Measurements from ENCODE around the gene FNDC3B.
A peak's percentile ranks its signal among the peaks of the same experiment; 100 is the strongest.

The FNDC3B gene

DNA sequence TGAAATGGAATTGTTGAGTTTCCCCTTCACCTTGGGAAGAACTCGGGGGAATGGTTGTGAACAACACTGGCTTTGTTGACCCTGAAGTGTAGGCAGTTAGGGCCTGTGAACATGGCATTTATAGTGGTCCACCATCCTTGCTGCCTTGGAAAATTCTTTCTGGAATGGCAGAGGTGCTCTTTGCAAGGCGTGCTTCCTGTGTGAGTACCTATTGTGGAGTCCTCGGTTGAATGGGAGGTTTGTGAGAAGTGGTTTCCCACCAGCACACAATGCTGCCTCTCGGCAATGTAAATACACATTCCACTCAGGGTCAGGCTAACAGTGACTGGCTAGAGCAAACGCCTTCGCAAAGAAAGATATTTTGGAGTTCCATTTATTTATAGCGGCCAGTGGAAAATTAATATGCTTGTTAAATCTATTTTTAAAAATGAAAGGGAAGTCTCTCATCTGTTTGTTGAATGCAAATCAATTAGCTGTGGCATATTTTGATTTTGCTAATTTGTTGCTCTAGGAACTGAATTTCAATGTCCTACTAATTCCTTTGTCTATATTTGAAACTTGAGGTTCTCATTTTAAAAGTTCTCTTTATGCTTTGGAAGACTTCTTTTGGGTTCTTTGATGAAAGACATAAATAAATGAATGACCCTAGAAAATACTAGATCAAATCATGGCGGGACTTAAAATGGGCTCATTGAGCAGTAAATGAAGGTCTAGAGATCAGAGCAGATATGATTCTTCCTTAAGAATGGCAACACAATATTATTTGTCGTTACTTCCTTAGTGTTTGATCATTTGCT, 59.5 kb downstream of the FNDC3B start:
- no peak for DNase-seq

DNA sequence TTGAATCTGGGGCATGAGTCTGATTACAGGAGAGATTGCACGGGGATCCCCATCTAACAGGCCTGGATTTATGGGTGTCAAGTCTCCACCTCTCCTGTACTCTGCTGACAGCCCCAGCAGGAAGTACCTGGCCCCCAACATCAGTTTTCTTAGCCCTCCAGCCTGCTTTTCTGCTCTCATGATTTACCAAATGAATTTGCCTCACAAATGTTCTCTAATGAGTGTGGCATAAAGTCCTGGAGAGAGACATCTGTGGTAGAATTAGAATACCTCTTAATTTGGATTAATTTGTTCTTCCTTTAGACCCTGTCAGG, 60.1 kb downstream of the FNDC3B start:
- no peak for DNase-seq

DNA sequence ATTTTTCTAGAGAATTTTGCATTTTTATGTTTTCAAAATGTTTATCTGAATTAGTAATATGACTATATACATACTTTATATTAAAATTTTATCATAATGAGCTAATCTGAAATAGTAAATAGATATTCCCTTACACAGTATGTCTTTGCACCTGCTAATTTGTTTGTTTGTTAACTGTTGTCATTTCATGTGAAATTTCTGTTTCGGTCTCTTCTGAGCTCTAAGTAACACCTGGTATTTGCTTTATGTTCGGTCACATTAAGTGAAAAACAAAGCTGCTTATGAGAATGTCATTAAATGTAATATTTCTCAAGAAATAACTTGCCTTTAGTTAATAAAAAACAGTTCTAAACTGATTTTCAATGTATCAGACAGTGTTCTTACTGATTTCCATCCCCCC, 61.1 kb downstream of the FNDC3B start:
- no peak for DNase-seq

DNA sequence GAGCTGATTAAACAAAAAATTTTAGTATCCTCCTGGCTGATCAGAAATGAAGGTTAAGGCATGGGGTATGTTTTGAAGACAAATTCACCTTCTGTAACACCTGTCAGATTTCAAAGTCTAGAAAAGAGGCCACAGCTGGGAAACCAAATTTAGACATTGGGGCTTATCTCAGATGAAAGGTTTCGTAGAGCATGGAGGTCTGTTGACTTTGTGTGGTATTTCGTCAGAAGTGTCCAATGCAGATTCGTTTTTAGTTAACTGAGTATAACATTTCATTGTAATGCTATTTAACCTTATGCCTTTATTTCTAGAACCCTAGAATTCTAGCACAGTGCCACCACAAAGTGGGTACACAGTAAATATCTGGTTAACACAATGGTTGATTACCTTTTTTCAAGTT, 61.7 kb downstream of the FNDC3B start:
- DNase-seq: no peak

DNA sequence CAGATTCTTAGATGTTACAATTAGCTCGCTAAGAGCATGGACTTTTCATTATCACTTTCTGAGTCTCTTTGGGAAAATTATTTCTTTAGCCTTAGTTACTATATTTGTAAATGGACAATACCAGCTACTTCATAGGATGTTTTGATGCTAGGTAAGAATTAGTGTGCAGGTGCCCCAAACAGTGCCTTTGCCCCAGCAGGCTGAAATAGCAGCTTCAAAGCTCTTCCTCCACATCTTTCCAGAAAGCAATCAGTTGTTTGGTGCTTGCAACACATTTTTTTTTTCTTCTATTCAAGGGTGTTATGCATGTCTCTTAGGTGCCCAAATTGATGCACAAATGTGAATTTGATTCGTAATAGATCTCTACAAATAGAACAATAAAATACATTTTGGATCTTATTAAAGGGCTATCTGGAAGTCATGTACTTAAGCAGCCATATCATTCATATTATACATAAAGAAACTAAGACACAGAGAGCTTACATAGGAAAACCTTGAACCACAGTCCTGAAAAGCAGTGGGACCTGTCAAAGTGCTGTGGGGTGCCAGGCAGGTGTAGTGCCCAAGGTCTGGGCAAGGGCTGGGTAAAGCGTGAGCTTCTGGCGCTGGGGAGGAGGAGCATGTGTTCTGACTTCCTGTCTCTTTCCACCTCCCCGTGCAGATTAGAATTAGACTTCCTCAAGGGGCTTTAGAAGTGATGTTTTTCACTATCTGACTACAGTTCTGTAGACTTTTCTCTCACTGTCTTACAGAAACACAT, 62.9 kb downstream of the FNDC3B start:
- peak; percentile 27 to 28 for DNase-seq

DNA sequence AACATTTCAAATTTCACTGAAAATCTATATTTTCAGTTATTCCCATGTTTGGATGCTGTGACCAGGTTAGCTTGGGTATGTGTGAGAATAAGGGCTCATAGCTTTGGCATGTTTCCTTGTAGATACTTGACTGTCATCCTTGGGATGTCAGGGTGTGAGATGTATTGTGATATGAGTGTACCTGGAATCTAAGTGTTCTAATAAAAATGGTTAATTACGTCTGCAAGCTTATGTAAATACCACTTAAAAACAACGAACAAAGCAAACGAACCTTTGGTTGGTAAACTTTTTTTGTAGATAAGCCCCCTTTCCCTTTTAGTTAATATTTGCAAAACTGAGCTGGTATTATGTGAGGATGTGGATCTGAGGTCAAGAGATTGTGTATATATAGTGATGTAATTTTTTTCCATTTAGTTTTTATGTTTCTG, 63.5 kb downstream of the FNDC3B start:
- no peak for DNase-seq

DNA sequence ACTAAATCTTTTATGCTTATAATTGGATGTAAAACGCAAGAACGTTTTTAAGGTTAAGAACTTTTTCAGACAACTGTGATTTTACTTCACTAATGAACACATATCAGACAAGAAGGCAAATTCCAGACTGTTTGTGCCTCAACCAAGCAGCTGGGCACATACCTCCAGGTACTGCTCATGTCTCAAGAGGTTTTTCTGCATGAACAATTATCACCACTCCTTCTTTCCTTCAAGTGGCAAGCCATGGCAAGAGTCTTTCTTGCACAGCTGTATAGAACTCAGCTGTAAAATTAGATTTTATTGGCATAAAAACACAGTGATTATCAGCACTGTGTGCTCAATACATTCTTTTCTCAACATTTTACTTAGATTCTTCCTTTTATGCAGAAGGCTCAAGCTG, 64.3 kb downstream of the FNDC3B start:
- DNase-seq: no peak

DNA sequence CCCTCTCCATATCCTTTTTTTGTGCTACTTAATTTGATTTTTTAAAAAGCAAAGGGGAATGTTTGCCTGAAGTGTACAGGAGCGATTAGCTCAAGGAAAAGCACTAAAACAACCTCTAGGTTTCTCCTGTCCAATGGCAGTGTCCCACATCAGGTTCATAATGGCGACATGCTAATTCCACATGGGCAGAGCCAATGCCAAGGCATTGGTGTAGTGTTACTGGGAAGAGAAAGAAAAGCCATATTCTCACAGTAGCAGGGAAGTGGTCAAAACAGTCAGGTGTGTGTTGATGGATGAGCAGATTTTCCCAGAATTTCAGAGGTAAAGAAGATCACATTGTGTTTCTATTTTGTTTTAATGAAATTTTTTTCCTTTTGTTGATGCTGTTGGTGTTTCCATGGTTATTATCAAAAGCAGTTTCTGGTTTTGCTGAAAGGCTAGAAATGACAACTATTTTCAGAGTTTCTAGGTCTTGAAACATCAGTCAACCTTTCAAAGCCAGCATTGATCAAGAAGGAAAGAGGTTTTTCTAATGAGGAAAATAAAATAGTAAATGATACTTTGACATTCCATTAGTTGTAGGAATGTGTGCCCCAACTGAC, 65.2 kb downstream of the FNDC3B start:
- DNase-seq: no peak

DNA sequence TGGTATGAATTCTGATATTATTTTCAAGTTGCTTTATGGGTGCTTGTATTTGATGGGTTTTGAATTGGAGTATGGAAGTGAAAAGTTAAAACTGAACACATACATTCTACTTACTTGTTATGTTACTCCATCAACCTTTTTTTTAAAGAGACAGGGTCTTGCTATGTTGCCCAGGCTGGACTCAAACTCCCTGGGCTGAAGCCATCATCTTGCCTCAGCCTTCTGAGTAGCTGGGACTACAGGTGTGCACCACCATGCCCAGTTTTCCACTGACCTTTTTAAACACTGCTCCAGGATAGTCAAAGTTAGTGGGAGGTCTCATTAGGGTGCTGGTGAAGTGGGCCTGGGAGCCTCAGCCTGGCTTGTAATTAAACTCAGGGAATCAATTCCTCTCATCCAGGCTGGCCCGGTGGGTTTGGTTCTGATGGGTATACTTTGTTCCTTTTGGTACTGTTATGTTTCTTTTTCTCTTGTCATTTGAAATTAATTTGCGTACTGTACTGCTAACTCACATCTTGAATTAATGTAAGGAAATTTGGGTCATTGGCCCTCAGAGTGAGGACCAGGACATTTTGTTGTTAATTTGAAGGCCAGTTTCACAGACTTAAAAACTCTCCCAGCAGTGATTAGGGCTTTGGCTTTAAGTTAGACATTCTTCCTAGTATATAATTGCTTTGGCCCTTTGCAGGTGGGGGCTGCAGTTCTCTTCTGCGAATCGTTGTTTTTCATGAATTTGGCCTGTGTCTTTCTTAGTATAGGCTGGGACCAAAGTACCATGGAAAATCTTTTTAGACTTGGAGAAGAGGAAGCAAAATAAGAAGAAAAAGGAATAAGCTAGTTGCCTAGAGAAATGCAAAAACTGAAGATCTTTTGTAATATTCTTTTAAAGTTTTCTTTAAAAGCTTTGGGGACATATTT, 66.9 kb downstream of the FNDC3B start:
- no peak for DNase-seq

DNA sequence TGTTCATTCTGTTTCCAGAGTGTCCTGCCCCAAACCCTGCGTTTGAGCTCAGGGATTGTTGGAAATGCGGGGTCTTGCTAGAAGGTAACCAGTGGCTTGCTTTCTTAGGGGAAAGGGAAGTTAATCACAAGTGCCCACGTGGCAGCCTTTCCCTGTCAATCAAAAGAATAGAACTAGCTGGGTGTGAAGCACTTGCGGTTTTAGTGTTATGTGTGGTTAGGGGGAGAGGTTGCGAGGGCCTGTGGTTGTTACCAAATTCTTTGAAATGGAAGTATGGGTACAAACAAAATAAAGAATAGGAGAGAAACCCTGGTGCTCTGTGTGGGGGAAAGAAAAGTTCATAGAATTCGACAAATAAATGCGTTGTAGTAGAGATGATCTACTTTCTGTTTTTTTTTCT, 67.6 kb downstream of the FNDC3B start:
- peak; percentile 46 to 62 for DNase-seq

DNA sequence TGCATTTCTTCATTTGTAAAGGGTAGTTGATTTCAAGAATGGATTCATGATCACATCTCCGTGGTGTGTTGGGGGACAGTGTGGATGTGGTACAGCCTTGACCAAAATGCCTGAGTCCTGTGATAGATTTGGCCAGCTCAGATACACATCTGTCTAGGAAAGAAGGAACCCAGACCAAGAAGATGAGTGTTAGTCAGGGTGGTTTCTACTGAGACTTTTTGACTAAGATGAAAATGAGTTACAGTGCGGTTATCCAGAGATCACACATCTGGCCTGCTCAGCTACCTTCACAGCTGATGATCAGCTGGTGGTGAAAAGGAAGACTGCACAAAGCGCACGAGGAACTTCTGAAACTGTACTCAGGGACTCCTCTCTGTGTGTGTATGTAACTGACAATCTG, 68.0 kb downstream of the FNDC3B start:
- DNase-seq: peak; percentile 50 to 61

DNA sequence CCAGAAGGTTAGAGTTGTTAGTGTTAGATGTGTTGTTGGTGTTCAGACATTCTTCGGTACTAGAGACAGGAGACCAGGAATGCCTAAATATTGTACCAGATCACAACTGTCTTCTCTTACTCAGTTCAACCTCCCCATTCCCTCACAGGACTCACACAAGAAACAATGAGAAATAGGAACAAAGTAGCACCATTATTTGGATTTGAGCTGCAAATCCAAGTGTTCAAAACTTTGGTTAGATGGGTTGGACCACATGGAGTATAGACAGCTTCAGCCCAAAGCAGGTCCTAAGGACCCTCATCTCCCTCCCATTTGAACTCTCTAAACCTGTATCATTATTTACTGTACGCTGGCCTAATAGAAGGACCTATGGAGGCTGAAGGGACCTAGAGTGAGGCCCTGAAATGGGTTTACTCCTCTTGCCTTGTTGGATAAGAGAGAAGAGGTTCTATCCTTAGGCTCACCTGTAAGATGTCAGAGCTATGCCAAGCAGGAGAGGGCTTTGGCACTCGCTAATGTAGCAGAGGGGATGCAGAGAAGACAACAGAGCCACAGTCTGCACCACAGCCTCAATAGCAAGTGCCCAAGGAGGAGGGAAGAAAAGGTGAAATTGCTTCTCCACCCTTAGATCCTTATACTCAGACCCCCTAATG, 70.9 kb downstream of the FNDC3B start:
- no peak for DNase-seq

DNA sequence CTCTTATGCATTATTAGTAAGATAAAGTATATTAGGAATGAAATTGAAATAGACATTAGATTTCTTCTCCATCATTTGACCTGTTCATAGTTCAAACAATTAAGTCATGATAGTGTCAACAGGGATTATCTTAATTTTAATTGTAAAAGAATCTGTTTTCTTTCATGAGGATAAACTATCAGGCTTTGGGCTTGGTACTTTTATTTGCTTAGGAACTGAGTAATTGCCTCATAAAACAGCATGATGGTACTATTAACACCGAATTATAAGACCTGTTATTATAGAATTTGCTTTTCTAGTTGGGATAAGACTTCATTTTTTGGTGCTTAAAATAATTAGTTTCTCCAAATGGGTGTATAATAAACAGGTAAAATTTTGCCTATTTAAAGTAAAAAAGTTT, 71.8 kb downstream of the FNDC3B start:
- DNase-seq: no peak

DNA sequence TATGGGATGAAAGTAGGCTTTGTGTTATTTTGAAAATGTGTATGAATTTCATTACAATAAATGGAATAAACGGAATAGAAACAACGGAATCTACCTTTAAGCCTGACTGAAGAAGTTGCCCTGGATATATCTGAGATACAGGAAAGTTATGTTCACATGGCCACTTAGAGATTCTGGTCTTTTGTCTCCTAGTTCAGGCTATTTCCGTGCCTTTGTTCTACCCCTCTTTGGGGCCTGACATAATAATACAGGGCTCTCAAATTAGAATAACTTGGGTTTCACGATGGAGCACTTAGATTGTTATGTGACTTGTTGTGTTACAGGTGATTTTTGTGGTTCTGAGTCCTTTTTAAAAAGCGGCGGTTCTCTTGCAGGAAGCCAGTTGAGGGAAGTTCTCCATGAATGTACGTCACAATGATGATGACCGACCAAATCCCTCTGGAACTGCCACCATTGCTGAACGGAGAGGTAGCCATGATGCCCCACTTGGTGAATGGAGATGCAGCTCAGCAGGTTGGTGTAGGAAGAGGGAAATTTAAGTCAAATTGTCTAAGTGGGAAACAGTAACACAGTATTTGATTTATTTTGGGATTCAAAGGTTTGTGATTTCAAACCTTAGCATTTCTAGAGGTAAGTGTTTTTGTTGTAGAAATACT, 72.8 kb downstream of the FNDC3B start:
- no peak for DNase-seq

DNA sequence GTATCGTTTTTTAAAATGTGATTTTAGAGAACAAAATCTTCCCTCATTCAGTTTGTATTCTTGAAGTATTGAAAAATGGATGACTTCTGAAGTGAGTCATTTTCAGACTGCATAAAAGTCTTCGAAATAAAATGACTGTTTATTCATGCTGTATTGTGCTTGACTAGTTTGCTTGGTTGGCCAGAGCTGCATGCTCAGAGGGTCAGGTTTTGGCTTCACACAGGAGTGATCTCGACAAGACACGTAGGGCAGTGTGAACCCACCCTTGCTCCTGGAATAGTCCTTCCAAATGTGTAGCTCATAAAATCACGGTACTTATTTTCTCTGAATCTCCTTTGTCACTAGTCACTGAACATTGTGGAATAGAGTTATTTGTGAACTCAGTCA, 73.3 kb downstream of the FNDC3B start:
- no peak for DNase-seq

DNA sequence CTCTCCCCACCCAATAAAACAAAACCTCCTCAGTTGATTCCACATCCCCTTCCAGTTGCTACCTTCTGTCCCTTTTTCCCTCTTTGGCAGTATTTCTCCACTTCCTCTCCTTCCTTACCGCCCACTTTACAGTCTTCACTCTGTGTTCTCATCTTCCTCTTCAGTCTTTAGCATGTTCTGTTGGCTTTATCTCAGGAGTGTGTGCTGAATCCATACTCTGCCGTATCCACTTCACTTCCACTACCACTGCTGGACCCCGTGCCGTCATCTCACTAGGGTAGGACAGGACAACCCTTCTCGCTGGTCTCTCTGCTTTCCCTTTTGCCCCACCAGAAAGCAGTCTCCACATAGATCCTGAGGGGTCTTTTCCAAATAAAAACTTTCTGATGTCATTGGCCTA, 74.3 kb downstream of the FNDC3B start:
- no peak for DNase-seq

DNA sequence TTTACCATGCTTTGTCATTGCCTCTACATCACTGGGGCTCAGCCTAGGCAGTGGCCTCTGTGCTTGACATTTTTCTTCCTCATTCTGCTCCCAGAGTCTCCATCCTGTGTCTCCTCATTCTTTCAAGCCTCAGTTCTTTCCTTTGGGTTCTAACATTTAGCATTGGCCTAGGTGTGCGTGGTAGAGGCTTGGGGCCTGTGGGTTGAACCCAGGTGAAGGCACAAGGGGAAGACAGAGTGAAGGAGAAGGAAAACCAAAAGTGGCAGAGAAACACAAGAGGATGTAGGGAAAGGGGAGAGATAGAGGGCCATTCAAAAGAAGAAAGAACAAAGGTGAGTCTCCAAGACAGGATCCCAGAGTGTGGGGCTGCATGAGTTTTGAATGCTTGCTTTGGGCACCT, 75.7 kb downstream of the FNDC3B start:
- DNase-seq: no peak

DNA sequence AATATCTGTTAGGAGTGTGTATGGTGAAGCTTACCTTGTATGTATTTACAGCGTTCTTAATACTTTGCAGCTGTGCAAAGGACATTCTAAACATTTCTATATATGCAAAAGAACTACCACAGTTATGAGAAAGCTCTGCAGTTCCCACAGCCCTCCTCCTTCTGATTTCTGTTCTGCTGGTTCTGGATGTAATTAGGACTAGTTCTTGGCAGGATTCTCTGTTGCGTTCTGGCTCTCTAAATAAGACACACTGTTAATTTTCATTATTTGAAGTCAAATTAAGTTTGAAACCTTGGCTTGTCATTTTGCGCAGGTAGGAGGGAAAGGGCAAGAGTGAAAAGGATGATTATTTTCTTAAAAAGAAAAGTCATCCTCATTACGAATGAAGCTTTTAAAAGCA, 76.4 kb downstream of the FNDC3B start:
- DNase-seq: no peak

DNA sequence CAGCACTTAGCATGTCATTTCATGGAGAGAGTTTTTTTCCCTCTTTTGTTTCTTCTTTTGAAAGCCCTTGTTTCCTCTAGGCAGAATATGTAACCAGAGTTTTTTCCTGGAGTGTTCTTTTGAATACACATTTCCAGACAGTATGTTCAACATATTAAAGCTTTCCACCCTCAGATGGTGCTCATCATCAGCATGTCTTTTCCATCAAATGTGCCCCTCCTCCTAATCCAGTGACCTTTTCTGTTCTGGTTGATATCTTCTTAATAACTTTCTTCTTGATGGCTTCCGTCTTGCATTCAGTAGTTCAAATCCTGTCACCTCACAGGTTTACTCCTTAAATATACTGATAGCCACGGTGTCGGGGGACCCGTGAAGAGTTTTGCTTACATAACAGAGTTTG, 78.6 kb downstream of the FNDC3B start:
- DNase-seq: no peak

DNA sequence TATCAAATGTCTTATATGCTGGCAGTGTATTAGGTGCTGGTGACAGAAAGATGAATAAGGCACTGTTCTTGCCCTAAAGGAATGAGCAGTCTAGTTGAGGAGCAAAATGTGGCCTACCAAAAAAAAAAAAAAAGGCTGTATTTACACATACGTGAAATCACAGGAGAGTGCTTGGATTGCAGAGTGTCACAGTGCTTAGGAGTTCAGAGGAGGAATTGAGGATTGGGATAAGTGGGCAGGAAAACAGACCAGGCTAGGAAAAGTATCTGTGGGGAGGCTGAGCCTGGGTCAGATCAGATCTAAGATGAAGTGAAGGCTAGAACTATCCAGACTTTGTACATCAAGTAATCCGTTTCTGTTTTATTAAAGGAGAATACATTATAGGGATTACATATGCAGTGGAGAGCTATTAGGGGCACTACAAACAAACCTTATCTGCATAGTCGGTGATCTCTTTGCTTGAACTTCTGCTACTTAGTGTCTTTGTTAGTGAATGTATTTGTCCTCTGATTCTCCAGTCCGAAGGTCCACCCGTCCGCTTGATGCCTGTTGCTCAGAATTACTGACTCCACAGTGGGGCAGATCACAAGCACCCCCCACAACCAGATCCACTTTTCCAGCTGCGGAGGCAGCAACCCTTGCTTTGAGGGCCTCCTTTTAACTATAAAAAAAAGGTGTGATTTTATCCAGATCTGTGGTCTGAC, 80.0 kb downstream of the FNDC3B start:
- DNase-seq: no peak

DNA sequence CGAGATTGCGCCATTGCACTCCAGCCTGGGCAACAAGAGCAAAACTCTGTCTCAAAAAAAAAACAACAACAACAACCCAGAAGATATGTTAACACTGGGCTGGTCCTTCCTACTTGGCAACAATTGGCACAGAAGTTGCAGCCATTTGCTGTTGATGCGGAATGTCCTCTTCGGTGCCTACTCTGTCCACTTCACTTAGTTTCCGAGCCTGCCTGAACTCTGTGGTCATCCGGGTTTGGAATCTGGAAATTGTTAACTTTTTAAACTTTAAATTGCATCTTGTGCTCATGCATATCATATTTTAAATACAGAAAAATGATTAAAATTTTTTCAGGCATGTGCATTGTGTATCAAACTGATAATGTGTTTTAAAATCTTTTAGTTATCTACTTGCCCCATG, 81.5 kb downstream of the FNDC3B start:
- DNase-seq: no peak

All from stimulated activated CD4-positive, alpha-beta T cell treated with anti-CD3 and anti-CD28 coated beads, Interleukin-2, amount 100 ng/mL, for 24 hours (primary cell).